ENCODE data around the gene CFAP47.

DNA sequence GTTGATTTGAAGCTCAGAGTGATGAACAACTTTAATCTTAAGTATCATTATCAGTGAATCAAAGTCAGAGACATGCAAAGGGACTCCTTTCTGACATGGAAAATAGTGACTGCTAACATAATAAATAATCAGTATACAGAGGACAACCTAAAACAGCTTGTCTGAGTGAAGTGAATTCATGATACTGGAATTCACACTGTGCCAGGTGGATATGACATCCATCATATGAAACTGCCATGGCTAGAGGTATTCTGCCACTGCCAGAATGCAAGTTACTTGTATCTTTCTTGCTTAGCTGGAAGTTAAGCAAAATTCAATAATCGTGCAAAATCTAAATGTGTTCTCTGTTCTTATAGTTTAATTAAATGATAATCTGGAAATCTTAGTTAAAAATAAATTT, 429.0 kb downstream of the CFAP47 start:
- no peak for TF ChIP-seq POLR2AphosphoS5 (IDR thresholded peaks at IDR 0.05; ENCODE audit: borderline replicate concordance, low read depth, low read length)
- TF ChIP-seq EZH2 (IDR thresholded peaks at IDR 0.05): no peak
- TF ChIP-seq FOXP2 (optimal IDR thresholded peaks at IDR 0.05; ENCODE audit: control extremely low read depth, extremely low read length, insufficient read depth): no peak
